ENCODE measurements around the gene ESR1.
"Not testable (repeated sequence)": the region's sequence is repeated elsewhere in the genome, so short reads cannot be mapped to it uniquely, and the experiment has no call there.

ESR1 gene

DNA sequence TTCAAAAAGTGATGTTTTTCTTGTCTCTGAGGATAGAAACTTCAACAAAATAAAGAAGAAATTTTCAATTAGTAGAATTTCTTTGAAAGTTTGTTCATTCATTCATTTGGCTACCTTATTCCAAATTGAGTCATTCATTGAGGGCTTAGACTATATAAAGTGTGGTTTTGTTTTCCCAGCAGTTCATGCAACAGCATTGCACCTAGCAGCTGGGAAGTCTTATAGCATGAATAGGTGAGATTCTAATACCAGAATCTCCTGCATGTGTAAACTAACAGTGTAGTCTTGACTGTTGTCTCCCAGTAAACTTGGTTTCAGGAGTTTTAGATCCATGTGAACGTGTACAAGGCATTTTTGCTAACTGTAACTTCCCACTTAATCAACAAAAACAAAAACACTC, 7.1 kb downstream of the ESR1 start:
- DNase-seq = no peak

DNA sequence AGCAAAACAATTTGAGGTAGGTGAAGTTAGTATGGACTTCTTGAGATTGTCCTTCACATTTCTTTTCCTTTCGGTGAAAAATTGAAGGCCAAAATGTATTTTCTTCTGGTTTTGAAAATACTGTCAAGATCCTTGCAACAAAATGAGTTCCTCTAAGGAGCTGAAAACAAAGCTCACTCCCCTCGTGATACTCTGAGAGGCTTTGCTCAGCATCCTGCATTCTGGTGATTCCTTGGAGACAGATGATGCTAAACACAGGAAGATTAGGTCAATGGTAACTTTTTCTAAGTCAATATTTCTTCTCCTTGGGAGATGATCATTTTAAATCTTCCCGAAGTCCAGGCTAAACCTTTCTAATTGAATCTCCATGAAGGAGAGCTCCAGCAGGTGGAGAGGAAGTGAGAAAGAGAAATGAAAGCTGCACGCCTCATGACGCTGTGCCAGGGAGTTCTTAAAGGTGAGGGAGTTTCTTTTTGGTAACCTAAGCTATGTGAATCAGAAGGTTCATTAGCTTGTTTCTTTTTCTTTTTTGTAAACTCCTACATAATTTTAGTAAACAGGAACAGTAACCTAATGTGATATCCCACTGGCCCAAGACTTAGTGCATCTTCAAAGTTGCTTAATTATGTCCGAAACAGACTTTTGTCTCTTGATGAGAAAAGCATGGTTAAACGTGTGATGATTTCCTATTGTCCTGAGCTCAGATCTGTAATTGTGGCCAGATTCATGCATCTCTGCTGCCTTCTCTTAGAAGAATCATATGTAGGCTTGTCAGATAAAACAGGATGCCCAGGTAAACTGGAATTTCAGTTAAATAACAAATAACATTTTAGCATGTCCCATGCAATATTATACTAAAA, 15.0 kb downstream of the ESR1 start:
- DNase-seq = no peak

DNA sequence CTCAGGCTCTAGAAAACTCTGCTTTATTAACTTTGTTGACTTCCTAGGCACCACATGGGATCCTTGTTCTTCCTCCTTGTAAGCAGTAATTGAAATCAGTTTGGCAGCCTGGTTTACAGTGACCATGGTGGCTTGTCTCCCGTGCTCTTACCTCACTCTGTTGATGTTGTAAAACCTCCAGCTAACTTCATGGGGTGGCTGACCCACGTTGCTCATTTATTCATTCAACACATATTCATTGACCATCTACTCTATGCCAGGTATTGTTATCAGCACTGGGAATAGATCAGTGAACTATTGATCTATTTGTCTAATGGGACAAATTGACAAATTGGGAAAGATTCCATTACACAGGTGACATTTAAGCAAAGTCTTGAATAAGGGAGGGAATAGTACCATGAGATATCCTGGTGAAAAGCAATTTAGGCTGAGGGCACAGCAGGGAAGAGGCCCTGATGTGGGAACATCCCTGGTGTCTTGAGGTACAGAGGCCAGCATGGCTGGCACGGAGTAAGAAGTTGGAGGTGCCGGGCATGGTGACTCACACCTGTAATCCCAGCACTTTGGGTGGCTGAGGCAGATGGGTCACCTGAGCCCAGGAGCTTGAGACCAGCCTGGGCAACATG, 19.1 kb downstream of the ESR1 start:
- DNase-seq = no peak

DNA sequence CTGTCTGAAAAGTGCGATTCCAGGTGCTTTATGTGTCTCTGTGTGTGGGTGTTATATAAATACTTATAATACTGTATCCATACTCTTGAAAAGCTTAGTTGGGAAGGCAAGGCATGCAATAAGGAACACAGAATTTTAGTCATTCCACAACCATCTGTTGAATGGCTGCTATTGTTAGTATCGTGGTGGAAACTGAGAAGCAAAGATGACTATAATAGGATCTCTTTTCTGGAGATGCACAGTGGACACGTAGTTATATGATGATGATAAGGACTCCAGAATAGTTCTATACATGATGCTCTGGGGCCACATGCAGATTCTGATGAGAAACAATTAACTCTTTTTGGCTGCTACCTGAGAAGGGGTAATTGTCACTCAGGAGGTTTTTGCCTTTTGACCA, 25.2 kb downstream of the ESR1 start:
- DNase-seq = no peak

DNA sequence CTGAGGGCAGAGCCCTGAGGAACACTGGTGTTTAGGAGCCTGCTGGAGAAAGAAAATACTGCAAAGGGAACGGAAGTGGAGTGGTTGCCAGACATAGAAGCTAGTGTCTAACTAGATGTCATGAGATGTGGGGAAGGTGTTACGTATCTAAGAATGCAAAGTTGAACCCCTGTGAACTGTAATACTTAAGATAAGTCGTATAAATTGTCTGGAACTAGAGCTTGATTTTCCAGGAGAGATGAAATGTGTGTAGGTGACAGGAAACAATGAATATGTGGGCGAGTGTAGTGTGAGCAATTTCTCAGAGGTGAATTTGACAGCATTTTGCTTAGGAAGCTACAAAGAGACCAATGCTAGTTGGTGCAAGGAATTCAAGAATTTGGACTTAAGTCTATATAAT, 27.9 kb downstream of the ESR1 start:
- no peak for DNase-seq

DNA sequence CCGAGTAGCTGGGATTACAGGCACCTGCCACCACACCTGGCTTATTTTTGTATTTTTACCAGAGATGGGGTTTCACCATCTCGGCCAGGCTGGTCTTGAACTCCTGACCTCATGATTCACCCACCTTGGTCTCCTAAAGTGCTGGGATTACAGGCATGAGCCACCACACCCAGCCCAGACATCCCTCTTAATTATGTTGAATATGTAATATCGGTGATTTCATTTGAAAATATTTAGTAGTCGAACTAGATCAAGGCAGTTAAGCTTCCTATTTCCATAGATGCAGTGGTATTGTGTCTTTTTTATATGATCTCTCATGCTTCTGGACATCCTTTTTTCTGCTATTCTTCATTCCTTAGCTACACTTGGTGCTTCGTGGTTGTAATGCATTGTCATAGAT, 29.7 kb downstream of the ESR1 start:
- DNase-seq = no peak

DNA sequence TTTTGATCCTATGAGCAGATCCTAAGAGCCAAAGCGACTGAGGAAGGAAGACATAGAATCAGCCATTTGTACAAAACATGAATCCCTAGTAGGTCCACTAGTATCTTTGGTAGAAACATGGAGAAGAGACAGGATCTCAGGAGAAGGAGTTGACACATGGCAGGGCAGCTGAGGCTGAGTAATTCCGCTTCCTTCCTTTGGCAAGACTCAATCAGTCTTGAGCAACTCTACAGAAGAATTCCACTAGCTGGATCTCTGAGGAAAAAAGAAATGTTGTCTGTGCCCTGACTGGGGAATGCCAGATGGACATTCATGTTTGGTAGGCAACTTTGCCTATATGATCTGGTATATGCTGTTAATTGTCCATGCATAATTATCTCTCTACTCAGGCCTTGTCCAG, 35.3 kb downstream of the ESR1 start:
- no peak for DNase-seq

DNA sequence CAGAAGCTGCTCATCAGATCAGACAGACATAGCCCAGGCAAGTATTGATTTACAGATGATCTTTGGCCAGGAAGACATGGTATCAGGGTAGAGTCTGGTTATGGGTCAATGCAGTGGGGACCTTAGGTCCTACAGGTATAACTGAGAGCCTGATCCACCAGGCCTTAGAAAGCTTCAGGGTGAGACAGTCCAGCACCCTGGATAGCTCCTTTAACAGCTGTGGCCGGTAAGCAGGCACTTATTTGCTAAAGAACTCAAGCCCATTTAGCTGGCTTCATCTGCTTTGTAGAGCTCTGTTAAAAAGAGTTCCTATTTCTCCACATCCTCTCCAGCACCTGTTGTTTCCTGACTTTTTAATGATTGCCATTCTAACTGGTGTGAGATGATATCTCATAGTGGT, 39.6 kb downstream of the ESR1 start:
- no peak for DNase-seq

DNA sequence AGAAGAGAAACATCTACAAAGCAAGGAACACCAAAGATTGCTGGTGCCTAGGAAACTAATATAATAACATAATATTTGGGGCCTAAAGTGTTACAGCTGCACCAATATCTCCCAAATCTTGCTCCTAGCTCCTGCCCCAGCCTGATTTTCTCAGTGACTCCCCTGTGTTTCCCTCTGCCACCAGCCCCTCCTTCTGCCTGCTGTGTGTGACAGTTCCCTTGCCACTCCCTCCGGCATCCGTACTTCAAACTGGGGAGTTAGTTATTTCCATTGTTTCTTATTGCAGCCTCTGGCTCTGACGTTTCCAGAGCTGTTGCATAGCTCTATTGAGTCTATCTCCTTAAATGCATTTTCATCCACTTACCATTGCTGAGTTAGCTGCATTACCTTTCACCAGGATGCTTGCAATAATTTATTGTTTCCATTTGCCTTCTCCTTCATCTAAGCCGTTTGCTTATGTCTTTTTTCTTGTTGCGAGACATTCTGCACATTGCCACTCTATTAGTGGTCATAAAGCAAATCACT, 43.1 kb downstream of the ESR1 start:
- DNase-seq = no peak

DNA sequence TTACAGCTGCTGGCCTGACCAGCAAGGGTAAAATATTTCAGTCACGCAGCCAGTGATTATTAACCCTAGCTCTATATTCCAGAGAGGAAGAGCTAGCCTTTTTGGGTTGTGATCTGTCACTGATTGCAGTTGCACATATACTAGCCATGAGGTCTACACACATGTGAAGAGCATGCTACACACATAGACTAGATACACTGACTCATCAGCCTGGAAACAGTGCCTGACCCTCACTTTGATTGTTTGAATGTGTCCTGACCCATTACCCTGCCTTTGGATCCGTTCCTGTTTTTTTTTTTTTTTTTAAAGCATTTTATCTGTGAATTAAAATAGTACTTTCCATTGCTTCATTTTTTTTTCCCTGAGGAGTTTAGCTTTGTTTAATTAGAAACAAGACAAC, 50.8 kb downstream of the ESR1 start:
- no peak for DNase-seq

DNA sequence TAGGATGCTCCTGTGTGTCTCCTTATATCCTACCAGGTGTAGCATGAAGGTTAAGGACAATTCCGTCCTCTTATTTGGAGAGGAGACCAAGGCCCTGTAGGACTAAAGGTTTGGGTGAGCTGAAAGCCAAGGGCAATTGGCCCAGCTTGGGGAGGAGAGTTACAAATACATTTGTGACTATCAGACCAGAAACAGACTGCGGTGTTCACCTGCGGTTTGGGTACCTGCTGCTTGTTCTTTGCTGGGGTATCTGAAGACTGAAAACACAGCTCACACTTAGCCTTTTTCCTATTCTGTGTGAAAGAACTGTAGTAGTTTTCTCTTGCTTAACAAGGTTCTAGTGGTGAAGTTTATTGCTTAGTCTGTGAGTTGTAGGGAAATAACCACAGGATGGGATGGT, 55.0 kb downstream of the ESR1 start:
- no peak for DNase-seq

DNA sequence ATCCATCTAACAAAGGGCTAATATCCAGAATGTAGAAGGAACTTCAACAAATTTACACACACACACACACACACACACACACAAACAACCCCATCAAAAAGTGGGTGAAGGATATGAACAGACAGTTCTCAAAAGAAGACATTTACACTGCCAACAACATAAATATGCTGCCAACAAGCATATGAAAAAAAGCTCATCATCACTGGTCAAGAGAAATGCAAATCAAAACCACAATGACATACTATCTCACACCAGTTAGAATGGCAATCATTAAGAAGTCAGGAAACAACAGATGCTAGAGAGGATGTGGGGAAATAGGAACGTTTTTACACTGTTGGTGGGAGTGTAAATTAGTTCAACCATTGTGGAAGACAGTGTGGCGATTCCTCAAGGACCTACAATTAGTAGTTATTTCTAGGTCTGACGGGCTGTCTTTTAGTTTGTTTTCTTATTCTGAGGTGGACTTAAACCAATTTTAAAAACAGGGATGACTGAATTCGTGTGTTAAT, 59.9 kb downstream of the ESR1 start:
- DNase-seq = not testable (repeated sequence)

DNA sequence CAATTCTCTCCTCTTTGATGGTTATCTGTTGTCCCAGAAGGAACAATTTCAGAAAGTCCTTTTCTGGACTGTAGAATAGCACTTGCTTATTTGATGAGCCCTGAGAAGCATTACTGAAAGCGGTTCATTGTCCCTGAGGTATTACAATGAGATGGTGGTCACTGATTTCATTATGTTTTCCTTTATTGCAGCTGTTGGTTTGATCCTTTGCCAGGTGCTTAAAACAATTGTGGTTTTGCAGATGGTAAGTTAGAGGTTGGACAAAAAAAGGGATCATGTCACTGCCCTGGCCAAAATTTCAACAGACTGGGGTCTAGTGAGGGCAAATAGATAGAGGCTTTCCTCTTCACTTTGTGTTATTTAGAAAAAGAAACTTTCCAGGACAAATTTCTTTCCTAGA, 61.9 kb downstream of the ESR1 start:
- DNase-seq = no peak

DNA sequence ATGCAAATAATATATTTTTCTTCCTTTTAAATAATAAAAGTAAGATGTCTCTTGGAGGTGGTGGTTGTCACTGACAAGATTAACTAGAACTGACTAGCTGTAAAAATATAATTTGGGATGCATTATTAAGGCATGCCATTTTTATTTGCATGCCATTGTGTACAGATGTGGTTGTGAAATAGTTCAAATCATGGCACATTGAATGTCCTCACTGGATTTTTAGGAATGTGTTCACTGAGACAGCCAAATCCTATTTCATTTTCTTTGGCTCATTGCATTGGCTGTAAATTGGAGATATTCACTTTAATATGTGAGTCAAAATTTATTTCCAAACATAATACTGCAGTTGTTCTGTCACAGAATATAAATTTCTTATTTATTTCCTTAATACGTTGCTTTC, 62.3 kb downstream of the ESR1 start:
- DNase-seq = no peak

DNA sequence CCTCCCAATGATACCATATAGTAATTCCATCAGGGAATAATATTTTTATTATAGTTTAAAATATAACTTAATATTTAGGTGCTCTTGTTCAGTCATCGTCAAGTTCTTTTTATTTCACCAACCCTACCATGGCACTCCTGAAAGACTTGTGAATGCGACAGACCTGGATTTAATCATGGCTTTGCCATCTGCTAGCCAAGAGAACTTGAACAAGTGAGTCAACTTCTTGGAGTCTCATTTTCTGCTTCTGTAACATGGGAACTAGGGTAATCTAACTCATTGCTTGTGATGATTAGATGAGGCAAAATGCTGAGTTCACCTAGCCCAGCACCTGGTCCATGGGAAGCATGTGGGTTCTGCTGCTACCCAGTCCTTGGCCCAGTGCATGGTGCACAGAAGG, 62.9 kb downstream of the ESR1 start:
- DNase-seq = no peak

DNA sequence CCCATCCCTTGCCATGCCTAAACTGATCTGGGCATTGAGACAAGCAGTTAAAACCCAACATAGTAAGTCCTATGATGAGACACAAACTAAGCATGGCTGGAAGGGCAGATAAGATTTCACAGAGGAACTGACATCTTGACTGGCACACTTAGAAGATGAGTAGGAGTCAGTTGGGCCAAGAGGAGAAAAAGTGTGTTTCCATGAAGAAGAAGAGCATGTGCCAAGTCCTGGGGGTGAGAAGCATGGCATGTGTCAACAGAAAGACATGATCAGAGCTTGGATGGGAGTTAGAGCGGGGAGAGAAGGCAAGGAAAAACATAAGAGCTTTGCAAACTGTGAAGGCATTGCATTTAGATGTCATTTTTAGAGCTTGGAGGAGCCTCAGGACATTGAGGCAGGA, 68.0 kb downstream of the ESR1 start:
- no peak for DNase-seq

DNA sequence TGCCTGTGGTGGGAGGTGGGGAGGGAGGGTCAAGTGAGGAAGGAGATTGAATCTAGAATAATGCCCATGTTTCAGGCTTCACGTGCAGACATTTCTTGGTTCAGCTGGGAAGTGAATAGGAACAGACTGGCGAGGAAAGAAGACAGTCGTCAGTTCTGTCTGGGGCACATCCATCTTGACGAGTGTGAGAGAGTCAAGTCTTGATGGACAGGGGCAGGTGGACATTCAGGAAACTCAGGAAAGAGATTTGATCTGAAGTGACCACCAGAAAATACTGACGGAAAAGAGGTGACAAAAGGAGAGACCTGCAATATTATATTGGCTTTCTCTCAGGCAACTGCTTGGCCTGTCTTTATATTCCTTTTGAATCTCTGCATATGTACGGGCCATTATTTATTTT, 68.6 kb downstream of the ESR1 start:
- DNase-seq = no peak

DNA sequence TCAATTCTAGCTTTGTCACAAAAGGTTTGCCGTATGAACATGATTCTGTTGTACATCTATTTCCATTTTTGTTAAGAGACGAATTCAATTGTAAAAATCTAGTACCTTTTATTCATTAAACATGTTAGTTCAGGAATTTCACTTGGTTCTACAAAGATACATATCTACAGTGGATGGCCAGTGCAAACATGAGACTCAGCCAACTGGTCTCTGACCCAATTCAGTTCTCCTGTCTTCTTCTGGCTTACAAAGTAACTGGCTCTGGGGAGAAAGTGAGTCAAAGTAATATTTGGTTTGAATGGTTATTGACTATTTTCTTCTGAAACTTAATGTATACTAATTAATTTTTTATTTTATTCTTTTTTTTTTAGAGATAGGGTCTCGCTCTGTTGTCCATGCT, 70.0 kb downstream of the ESR1 start:
- DNase-seq = no peak

DNA sequence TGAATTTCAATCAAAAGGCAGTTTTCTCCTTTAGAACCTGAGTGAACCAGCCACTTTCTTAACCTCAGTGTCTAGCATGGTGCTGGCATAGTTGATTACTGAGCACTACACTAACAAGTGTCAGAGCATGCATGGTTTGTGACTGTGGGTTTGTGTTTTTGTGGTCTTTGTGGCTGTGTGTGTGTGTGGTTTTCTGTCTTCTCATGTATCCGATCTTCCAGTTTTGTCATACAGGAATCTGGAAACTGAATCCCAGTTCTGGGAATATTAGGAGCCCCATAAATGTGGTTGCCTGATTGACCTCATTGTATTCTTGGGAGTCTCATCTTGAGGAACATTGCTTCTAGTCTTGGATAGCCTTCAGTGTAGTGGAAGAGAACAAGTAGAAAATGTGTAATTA, 73.7 kb downstream of the ESR1 start:
- DNase-seq = no peak

DNA sequence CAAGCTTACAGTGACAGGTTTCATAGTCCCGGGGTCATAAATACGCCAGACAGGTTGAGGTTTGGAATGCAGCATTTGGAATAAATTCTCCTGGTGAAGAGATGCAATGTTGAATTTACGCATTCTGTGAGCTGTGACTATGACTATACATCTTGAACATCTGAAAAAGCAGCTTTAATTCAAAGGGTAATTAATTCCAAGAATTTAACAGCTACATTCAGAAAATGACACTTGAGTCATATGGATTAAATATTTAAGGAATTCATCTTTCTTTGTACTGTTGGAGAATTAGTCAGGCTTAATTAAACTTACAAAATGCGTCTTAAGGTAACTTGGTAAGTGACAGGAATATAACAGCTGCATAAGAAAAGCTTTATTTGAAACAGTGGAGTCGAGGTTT, 74.7 kb downstream of the ESR1 start:
- no peak for DNase-seq

DNA sequence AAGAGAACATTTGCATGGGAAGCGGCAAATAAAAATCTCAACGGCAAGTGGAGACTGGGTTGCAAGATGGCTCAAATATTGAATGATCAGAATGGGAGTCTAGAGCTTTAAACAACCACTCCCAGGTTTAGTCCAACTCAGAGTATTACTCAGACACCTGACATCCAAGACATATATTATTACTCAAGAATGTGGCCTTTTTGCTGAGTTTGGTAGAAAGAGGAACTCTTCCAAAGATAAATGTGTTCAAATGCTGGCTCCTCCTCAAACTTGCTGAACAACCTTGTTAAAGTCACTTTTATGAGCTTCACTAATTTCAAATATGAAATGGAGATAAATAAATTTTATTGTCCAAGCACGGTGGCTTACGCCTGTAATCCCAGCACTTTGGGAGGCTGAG, 77.8 kb downstream of the ESR1 start:
- no peak for DNase-seq

DNA sequence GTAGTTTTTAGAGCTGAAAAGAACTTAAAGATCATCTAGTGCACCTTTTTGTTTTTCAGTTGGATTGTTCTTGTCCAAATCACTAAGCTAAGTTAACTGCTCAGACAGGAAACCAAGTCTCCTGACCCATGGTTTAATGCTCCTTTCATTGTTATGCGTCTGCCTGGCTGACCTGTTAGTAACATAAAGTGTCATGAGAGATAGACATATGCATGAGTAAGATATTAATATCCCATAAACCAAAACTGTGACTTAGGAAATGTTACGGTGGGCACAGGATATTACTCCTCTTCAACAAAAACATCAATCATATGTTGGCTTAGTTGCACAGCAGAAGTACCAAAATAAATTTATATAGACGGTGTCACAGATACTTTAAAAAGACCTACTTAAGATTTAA, 84.0 kb downstream of the ESR1 start:
- no peak for DNase-seq

DNA sequence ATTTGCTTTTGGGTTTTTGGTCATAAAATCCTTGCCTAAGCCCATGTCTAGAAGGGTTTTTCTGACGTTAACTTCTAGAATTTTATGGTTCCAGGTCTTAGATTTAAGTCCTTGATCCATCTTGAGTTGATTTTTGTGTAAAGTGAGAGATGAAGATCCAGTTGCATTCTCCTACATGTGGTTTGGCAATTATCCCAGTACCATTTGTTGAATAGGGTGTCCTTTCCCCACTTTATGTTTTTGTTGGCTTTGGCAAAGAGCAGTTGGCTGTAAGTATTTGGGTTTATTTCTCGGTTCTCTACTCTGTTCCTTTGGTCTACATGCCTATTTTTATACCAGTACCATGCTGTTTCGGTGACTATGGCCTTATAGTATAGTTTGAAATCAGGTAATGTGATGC, 86.9 kb downstream of the ESR1 start:
- DNase-seq = not testable (repeated sequence)

DNA sequence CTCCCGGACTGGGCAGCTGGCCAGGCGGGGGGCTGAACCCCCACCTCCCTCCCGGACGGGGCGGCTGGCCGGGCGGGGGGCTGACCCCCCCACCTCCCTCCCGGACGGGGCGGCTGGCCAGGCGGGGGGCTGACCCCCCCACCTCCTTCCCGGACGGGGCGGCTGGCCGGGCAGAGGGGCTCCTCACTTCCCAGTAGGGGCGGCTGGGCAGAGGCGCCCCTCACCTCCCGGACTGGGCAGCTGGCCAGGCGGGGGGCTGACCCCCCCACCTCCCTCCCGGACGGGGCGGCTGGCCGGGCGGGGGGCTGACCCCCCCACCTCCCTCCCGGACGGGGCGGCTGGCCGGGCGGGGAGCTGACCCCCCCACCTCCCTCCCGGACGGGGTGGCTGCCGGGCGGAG, 91.7 kb downstream of the ESR1 start:
- DNase-seq = not testable (repeated sequence)

Measured in suppressor macrophage treated with lipopolysaccharide for 4 hours (primary cell).